ENCODE measurements around the gene VSTM2B. TPM values are rescaled to one million over a fixed set of nuclear protein-coding genes. Genes with fewer than 3 reads are reported as not detected.
A peak's percentile ranks its signal among the peaks of the same experiment; 100 is the strongest.

VSTM2B gene
- total RNA-seq, 1 experiment from 2014 or later, result not detected

- no peaks in the 10 kb centered on the region for H3K36me3 ChIP-seq (ENCODE audit: insufficient read depth, low read length)
- H3K9ac ChIP-seq (ENCODE audit: low read length), result no peak overlapping the region
- H3K9me3 ChIP-seq (ENCODE audit: low read length), result no peaks in the 10 kb centered on the region
- no peaks in the 10 kb centered on the region for H3K9me2 ChIP-seq (replicated peaks; ENCODE audit: insufficient read depth, low read length)
- no peak overlapping the region for H2AFZ ChIP-seq (ENCODE audit: low read length)
- H3K27ac ChIP-seq (ENCODE audit: low read length), result no peak overlapping the region
- no peaks in the 10 kb centered on the region for H3K4me1 ChIP-seq (ENCODE audit: low read length)
- no peaks in the 10 kb centered on the region for H4K20me1 ChIP-seq (ENCODE audit: insufficient read depth, low read depth, low read length)
- H3K4me3 ChIP-seq (ENCODE audit: low read length), result no peak overlapping the region
- no peak for DNase-seq
- no peak overlapping the region for H3K4me2 ChIP-seq (ENCODE audit: low read depth, low read length, poor library complexity, severe bottlenecking)
- H3K27me3 ChIP-seq (ENCODE audit: low read length), result no peaks in the 10 kb centered on the region
- no peaks in the 10 kb centered on the region for H3K79me2 ChIP-seq (ENCODE audit: low read length)
Measured at GRCh38 chr19:29507081-29507860, 18.5 kb upstream of the VSTM2B start.

- no peak for DNase-seq
- Histone ChIP-seq H3K9me2 (replicated peaks; ENCODE audit: insufficient read depth, low read length) (no peaks in the 10 kb centered on the region), H2AFZ (ENCODE audit: low read length) (no peak overlapping the region)
Measured at GRCh38 chr19:29508181-29508580, 17.6 kb upstream of the VSTM2B start.

GRCh38 chr19:29509456-29509855 is 16.3 kb upstream of the VSTM2B start:
- no peak overlapping the region for H3K4me3 ChIP-seq (ENCODE audit: low read length)
- no peaks in the 10 kb centered on the region for H3K27me3 ChIP-seq (ENCODE audit: low read length)
- H3K4me1 ChIP-seq (ENCODE audit: low read length), result no peaks in the 10 kb centered on the region
- H4K20me1 ChIP-seq (ENCODE audit: insufficient read depth, low read depth, low read length), result no peaks in the 10 kb centered on the region
- no peak for DNase-seq
- H2AFZ ChIP-seq (ENCODE audit: low read length), result no peak overlapping the region
- H3K27ac ChIP-seq (ENCODE audit: low read length), result no peak overlapping the region
- H3K4me2 ChIP-seq (ENCODE audit: low read depth, low read length, poor library complexity, severe bottlenecking), result no peak overlapping the region
- no peak overlapping the region for H3K9ac ChIP-seq (ENCODE audit: low read length)
- no peaks in the 10 kb centered on the region for H3K79me2 ChIP-seq (ENCODE audit: low read length)
- H3K36me3 ChIP-seq (ENCODE audit: insufficient read depth, low read length), result no peaks in the 10 kb centered on the region
- no peaks in the 10 kb centered on the region for H3K9me2 ChIP-seq (replicated peaks; ENCODE audit: insufficient read depth, low read length)
- H3K9me3 ChIP-seq (ENCODE audit: low read length), result no peaks in the 10 kb centered on the region

More at GRCh38 chr19:29508181-29508580, 17.6 kb upstream of the VSTM2B start:
- H3K36me3 ChIP-seq (ENCODE audit: insufficient read depth, low read length), result no peaks in the 10 kb centered on the region
- H3K27ac ChIP-seq (ENCODE audit: low read length), result no peak overlapping the region
- H3K9me3 ChIP-seq (ENCODE audit: low read length), result no peaks in the 10 kb centered on the region
- no peak overlapping the region for H3K9ac ChIP-seq (ENCODE audit: low read length)
- H3K79me2 ChIP-seq (ENCODE audit: low read length), result no peaks in the 10 kb centered on the region
- H3K4me3 ChIP-seq (ENCODE audit: low read length), result no peak overlapping the region
- no peaks in the 10 kb centered on the region for H3K27me3 ChIP-seq (ENCODE audit: low read length)
- H3K4me2 ChIP-seq (ENCODE audit: low read depth, low read length, poor library complexity, severe bottlenecking), result no peak overlapping the region
- no peaks in the 10 kb centered on the region for H3K4me1 ChIP-seq (ENCODE audit: low read length)
- no peaks in the 10 kb centered on the region for H4K20me1 ChIP-seq (ENCODE audit: insufficient read depth, low read depth, low read length)

- no peaks in the 10 kb centered on the region for H3K27me3 ChIP-seq (ENCODE audit: low read length)
- no peak overlapping the region for H2AFZ ChIP-seq (ENCODE audit: low read length)
- DNase-seq, result no peak
- H3K9me2 ChIP-seq (replicated peaks; ENCODE audit: insufficient read depth, low read length), result no peaks in the 10 kb centered on the region
- no peak overlapping the region for H3K4me2 ChIP-seq (ENCODE audit: low read depth, low read length, poor library complexity, severe bottlenecking)
- H3K79me2 ChIP-seq (ENCODE audit: low read length), result no peaks in the 10 kb centered on the region
- H3K9ac ChIP-seq (ENCODE audit: low read length), result no peak overlapping the region
- H3K4me1 ChIP-seq (ENCODE audit: low read length), result no peaks in the 10 kb centered on the region
- H3K27ac ChIP-seq (ENCODE audit: low read length), result no peak overlapping the region
- H3K36me3 ChIP-seq (ENCODE audit: insufficient read depth, low read length), result no peaks in the 10 kb centered on the region
- no peak overlapping the region for H3K4me3 ChIP-seq (ENCODE audit: low read length)
- H3K9me3 ChIP-seq (ENCODE audit: low read length), result no peaks in the 10 kb centered on the region
- no peaks in the 10 kb centered on the region for H4K20me1 ChIP-seq (ENCODE audit: insufficient read depth, low read depth, low read length)
Measured at GRCh38 chr19:29510701-29511265, 15.0 kb upstream of the VSTM2B start.

- Histone ChIP-seq H2AFZ (ENCODE audit: low read length) (no peak overlapping the region), H3K27me3 (ENCODE audit: low read length) (no peaks in the 10 kb centered on the region), H3K36me3 (ENCODE audit: insufficient read depth, low read length) (no peaks in the 10 kb centered on the region), H3K9ac (ENCODE audit: low read length) (no peak overlapping the region), H3K9me2 (replicated peaks; ENCODE audit: insufficient read depth, low read length) (no peaks in the 10 kb centered on the region), H3K27ac (ENCODE audit: low read length) (no peak overlapping the region), H3K79me2 (ENCODE audit: low read length) (no peaks in the 10 kb centered on the region), H3K4me1 (ENCODE audit: low read length) (no peaks in the 10 kb centered on the region), H3K4me2 (ENCODE audit: low read depth, low read length, poor library complexity, severe bottlenecking) (no peak overlapping the region), H4K20me1 (ENCODE audit: insufficient read depth, low read depth, low read length) (no peaks in the 10 kb centered on the region), H3K4me3 (ENCODE audit: low read length) (no peak overlapping the region), H3K9me3 (ENCODE audit: low read length) (no peaks in the 10 kb centered on the region)
- DNase-seq, result no peak
Measured at GRCh38 chr19:29511768-29512167, 14.0 kb upstream of the VSTM2B start.

GRCh38 chr19:29512748-29513147 is 13.0 kb upstream of the VSTM2B start:
- H3K36me3 ChIP-seq (ENCODE audit: insufficient read depth, low read length), result no peaks in the 10 kb centered on the region
- no peaks in the 10 kb centered on the region for H3K9me2 ChIP-seq (replicated peaks; ENCODE audit: insufficient read depth, low read length)
- no peaks in the 10 kb centered on the region for H3K79me2 ChIP-seq (ENCODE audit: low read length)
- H3K4me3 ChIP-seq (ENCODE audit: low read length), result no peak overlapping the region
- H4K20me1 ChIP-seq (ENCODE audit: insufficient read depth, low read depth, low read length), result no peaks in the 10 kb centered on the region
- H3K27me3 ChIP-seq (ENCODE audit: low read length), result no peaks in the 10 kb centered on the region
- DNase-seq, result no peak
- H3K4me1 ChIP-seq (ENCODE audit: low read length), result no peaks in the 10 kb centered on the region
- no peaks in the 10 kb centered on the region for H3K9me3 ChIP-seq (ENCODE audit: low read length)
- no peak overlapping the region for H3K4me2 ChIP-seq (ENCODE audit: low read depth, low read length, poor library complexity, severe bottlenecking)
- H3K9ac ChIP-seq (ENCODE audit: low read length), result no peak overlapping the region
- H3K27ac ChIP-seq (ENCODE audit: low read length), result no peak overlapping the region
- no peak overlapping the region for H2AFZ ChIP-seq (ENCODE audit: low read length)

GRCh38 chr19:29514525-29515232 is 11.1 kb upstream of the VSTM2B start:
- Histone ChIP-seq H3K9me3 (ENCODE audit: low read length) (no peaks in the 10 kb centered on the region), H2AFZ (ENCODE audit: low read length) (no peak overlapping the region)

GRCh38 chr19:29515233-29515619 is 10.6 kb upstream of the VSTM2B start:
- H3K27me3 ChIP-seq (ENCODE audit: low read length), result no peaks in the 10 kb centered on the region
- no peaks in the 10 kb centered on the region for H3K9me2 ChIP-seq (replicated peaks; ENCODE audit: insufficient read depth, low read length)
- H3K27ac ChIP-seq (ENCODE audit: low read length), result no peak overlapping the region
- no peak overlapping the region for H3K9ac ChIP-seq (ENCODE audit: low read length)
- no peak for DNase-seq
- H2AFZ ChIP-seq (ENCODE audit: low read length), result no peak overlapping the region
- H3K79me2 ChIP-seq (ENCODE audit: low read length), result no peaks in the 10 kb centered on the region
- no peak overlapping the region for H3K4me2 ChIP-seq (ENCODE audit: low read depth, low read length, poor library complexity, severe bottlenecking)
- no peak overlapping the region for H3K4me3 ChIP-seq (ENCODE audit: low read length)
- no peaks in the 10 kb centered on the region for H3K4me1 ChIP-seq (ENCODE audit: low read length)
- H3K9me3 ChIP-seq (ENCODE audit: low read length), result no peaks in the 10 kb centered on the region
- H3K36me3 ChIP-seq (ENCODE audit: insufficient read depth, low read length), result no peaks in the 10 kb centered on the region
- no peaks in the 10 kb centered on the region for H4K20me1 ChIP-seq (ENCODE audit: insufficient read depth, low read depth, low read length)

More at GRCh38 chr19:29514525-29515232, 11.1 kb upstream of the VSTM2B start:
- peak; percentile 54 for DNase-seq
- no peaks in the 10 kb centered on the region for H3K79me2 ChIP-seq (ENCODE audit: low read length)
- H3K27me3 ChIP-seq (ENCODE audit: low read length), result no peaks in the 10 kb centered on the region
- H3K4me1 ChIP-seq (ENCODE audit: low read length), result no peaks in the 10 kb centered on the region
- no peak overlapping the region for H3K4me2 ChIP-seq (ENCODE audit: low read depth, low read length, poor library complexity, severe bottlenecking)
- H3K27ac ChIP-seq (ENCODE audit: low read length), result no peak overlapping the region
- H3K9me2 ChIP-seq (replicated peaks; ENCODE audit: insufficient read depth, low read length), result no peaks in the 10 kb centered on the region
- H4K20me1 ChIP-seq (ENCODE audit: insufficient read depth, low read depth, low read length), result no peaks in the 10 kb centered on the region
- no peak overlapping the region for H3K4me3 ChIP-seq (ENCODE audit: low read length)
- H3K36me3 ChIP-seq (ENCODE audit: insufficient read depth, low read length), result no peaks in the 10 kb centered on the region
- no peak overlapping the region for H3K9ac ChIP-seq (ENCODE audit: low read length)

All from Karpas-422 (cell line).